Caco-2 (cell line): ENCODE measurements around the gene KIRREL3. TPM values are rescaled to one million over a fixed set of nuclear protein-coding genes. Genes with fewer than 3 reads are reported as not detected.

Source experiments
- BruUV-seq: library from RNA; stranded (reverse); fragments of 400-500 nt; replicated peaks from 2 replicates; lab custom pipeline; 2021; lab: Mats Ljungman, UMichigan
- CTCF ChIA-PET: fragments of 300-600 bp; sonication (Branson Sonifier 250); formaldehyde crosslinking; loops from one replicate; lab custom pipeline; 2022; ENCODE audit warnings: antibody characterized with exemption; lab: Charles Lee
- POLR2A ChIA-PET: fragments of 300-600 bp; sonication (Branson Sonifier 250); formaldehyde crosslinking; loops from one replicate; lab custom pipeline; 2022; ENCODE audit warnings: antibody characterized with exemption; lab: Charles Lee
- DNase-seq, 2 experiments: peaks; one replicate each; pipeline versions ENCODE4 v3.0.0 to v3.0.0-alpha.2; 2020 to 2022
- H3K27me3 ChIP-seq: replicated peaks from 2 replicates; pipeline ENCODE4 v1.6.0; 2011; ENCODE audit warnings: low read length; ENCODE audit not compliant: control insufficient read depth, insufficient read depth
- H3K36me3 ChIP-seq: 2 replicates; pipeline ENCODE4 v1.5.1; 2011; ENCODE audit warnings: low read length; ENCODE audit not compliant: control insufficient read depth, insufficient read depth
- H3K4me1 ChIP-seq: fragments of 250-450 bp; sonication (Bioruptor Pico); 2 replicates; pipeline ENCODE4 v1.5.1; 2020; ENCODE audit warnings: mild to moderate bottlenecking
- H3K4me3 ChIP-seq: 2 replicates; pipeline ENCODE4 v1.5.1; 2011; ENCODE audit warnings: low read depth, mild to moderate bottlenecking, control low read depth, low read length
- H3K9me3 ChIP-seq: fragments of 250-450 bp; sonication (Bioruptor Pico); 2 replicates; pipeline ENCODE4 v1.5.1; 2020; ENCODE audit warnings: mild to moderate bottlenecking, moderate library complexity
- H3K27ac Mint-ChIP-seq: one replicate; pipeline ENCODE4 v1.8.0; 2022; ENCODE audit warnings: mixed read lengths; ENCODE audit not compliant: unreplicated experiment
- H3K27me3 Mint-ChIP-seq: one replicate; pipeline ENCODE4 v1.8.0; 2022; ENCODE audit warnings: mixed read lengths; ENCODE audit not compliant: insufficient read depth, unreplicated experiment
- H3K36me3 Mint-ChIP-seq: one replicate; pipeline ENCODE4 v1.8.0; 2022; ENCODE audit warnings: mild to moderate bottlenecking, mixed read lengths; ENCODE audit not compliant: insufficient read depth, unreplicated experiment
- H3K4me1 Mint-ChIP-seq: one replicate; pipeline ENCODE4 v1.8.0; 2022; ENCODE audit warnings: low read depth, mixed read lengths; ENCODE audit not compliant: unreplicated experiment
- H3K4me3 Mint-ChIP-seq: one replicate; pipeline ENCODE4 v1.8.0; 2022; ENCODE audit warnings: mild to moderate bottlenecking, moderate library complexity, mixed read lengths; ENCODE audit not compliant: unreplicated experiment
- H3K9me3 Mint-ChIP-seq: one replicate; pipeline ENCODE4 v1.8.0; 2022; ENCODE audit warnings: mixed read lengths; ENCODE audit not compliant: unreplicated experiment
- intact Hi-C: fragments of 100-400 bp; cut with micrococcal nuclease; formaldehyde crosslinking; loops from one replicate; pipeline ENCODE4 v1.10.0; 2022; ENCODE audit not compliant: unreplicated experiment
- total RNA-seq: library from RNA; stranded (reverse); gene quantifications from 2 replicates; pipeline ENCODE4 v1.2.3, GENCODE V29; 2022
- TF ChIP-seq, protein P1 (sequence below), 2 experiments: fragments of 200-600 bp in 1 of 2; IDR thresholded peaks; 1 replicate in 1 of 2; 2 replicates in 1 of 2; pipeline versions ENCODE4 v1.5.1 to v1.8.0; 2011 to 2022; ENCODE audit warnings: antibody characterized with exemption in 1 of 2, control low read depth in 1 of 2, inconsistent platforms in 1 of 2, low read depth in 1 of 2, low read length in 1 of 2, mild to moderate bottlenecking in 1 of 2, moderate library complexity in 1 of 2; ENCODE audit not compliant: insufficient read depth in 1 of 2, severe bottlenecking in 1 of 2, unreplicated experiment in 1 of 2

The KIRREL3 gene
- total RNA-seq, 1 experiment from 2014 or later, result not detected

DNA sequence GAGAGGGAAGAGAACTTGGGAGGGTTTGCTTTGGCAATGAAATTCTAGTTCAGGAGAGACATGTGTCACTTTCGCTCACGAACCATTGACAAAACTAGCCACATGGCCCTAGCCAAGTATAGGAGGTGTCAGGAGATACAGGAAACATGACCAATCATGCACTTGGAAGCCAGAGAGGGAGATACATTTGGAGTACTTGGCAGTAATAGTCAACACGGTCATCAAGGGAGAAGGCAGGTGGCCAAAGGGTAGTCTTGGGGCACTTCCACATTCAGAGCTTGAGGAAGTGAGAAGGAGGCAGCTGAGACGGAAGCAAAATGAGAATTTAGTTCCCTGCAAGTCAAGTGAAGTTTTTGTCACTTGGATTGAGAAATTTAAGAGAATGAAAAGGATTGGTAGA is 26.4 kb upstream of the KIRREL3 start:
- Histone ChIP-seq H3K9me3 (0 out of 2 replicates have a peak, but pooled peaks cover 3% of the 10 kb centered on the region), H3K36me3 (no peaks in the 10 kb centered on the region), H3K27me3 (no peaks in the 10 kb centered on the region; the same call in 1 of the 2 replicates), H3K4me1 (no peaks in the 10 kb centered on the region), H3K4me3 (no peak overlapping the region)
- DNase-seq, result no peak
- no peak overlapping the region for H3K27ac Mint-ChIP-seq
- TF ChIP-seq, protein P1, sequence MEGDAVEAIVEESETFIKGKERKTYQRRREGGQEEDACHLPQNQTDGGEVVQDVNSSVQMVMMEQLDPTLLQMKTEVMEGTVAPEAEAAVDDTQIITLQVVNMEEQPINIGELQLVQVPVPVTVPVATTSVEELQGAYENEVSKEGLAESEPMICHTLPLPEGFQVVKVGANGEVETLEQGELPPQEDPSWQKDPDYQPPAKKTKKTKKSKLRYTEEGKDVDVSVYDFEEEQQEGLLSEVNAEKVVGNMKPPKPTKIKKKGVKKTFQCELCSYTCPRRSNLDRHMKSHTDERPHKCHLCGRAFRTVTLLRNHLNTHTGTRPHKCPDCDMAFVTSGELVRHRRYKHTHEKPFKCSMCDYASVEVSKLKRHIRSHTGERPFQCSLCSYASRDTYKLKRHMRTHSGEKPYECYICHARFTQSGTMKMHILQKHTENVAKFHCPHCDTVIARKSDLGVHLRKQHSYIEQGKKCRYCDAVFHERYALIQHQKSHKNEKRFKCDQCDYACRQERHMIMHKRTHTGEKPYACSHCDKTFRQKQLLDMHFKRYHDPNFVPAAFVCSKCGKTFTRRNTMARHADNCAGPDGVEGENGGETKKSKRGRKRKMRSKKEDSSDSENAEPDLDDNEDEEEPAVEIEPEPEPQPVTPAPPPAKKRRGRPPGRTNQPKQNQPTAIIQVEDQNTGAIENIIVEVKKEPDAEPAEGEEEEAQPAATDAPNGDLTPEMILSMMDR (IDR thresholded peaks at IDR 0.05; ENCODE audit: insufficient read depth in 1 of 2, low read depth in 1 of 2, low read length in 1 of 2, severe bottlenecking in 1 of 2, unreplicated experiment in 1 of 2), result no peak
- H3K4me1 Mint-ChIP-seq, result no peaks in the 10 kb centered on the region
- no peak overlapping the region for H3K4me3 Mint-ChIP-seq
- peaks cover 15% of the 10 kb centered on the region for H3K27me3 Mint-ChIP-seq
- intact Hi-C loops, result no loop called here
- ChIA-PET CTCF (no interaction called here), POLR2A (interaction anchor here (0.7 kb wide), 1 partner anchor 563 kb away, joined by 5 read pairs; no protein-coding TSS in a partner anchor)
- H3K9me3 Mint-ChIP-seq, result no peaks in the 10 kb centered on the region
- H3K36me3 Mint-ChIP-seq, result no peaks in the 10 kb centered on the region
- no TSS peak for BruUV-seq

DNA sequence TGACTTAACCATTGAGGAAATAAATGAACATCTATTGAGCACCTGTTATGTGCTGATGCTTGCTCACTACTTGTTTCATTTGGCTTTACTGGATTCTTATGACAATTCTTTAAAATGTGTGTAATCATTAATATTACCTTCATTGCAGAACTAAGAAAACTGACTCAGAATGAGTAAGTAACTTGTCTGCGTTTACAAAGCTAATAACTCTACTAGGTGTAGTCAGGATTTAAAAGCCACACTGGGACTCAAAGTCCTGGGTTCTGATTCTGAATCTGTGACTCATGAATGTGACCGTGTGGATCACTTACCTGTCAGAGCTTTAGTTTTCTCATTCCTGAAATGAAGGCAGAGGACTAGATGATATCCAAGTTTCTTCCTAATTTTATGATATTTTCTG is 23.4 kb upstream of the KIRREL3 start:
- 0 out of 2 replicates have a peak, but pooled peaks cover 3% of the 10 kb centered on the region for H3K9me3 ChIP-seq
- Mint-ChIP-seq H3K4me1 (no peaks in the 10 kb centered on the region), H3K4me3 (no peak overlapping the region), H3K36me3 (no peaks in the 10 kb centered on the region), H3K27me3 (peaks cover 17% of the 10 kb centered on the region), H3K27ac (no peak overlapping the region), H3K9me3 (no peaks in the 10 kb centered on the region)
- intact Hi-C loops, result no loop called here
- TF ChIP-seq, protein P1 (IDR thresholded peaks at IDR 0.05; ENCODE audit: insufficient read depth in 1 of 2, low read depth in 1 of 2, low read length in 1 of 2, severe bottlenecking in 1 of 2, unreplicated experiment in 1 of 2), result no peak
- H3K4me3 ChIP-seq, result no peak overlapping the region
- ChIA-PET CTCF (no interaction called here), POLR2A (no interaction called here)
- no peaks in the 10 kb centered on the region for H3K36me3 ChIP-seq
- no TSS peak for BruUV-seq
- DNase-seq, result no peak
- no peaks in the 10 kb centered on the region for H3K4me1 ChIP-seq
- H3K27me3 ChIP-seq, result no peaks in the 10 kb centered on the region; the same call in 1 of the 2 replicates

DNA sequence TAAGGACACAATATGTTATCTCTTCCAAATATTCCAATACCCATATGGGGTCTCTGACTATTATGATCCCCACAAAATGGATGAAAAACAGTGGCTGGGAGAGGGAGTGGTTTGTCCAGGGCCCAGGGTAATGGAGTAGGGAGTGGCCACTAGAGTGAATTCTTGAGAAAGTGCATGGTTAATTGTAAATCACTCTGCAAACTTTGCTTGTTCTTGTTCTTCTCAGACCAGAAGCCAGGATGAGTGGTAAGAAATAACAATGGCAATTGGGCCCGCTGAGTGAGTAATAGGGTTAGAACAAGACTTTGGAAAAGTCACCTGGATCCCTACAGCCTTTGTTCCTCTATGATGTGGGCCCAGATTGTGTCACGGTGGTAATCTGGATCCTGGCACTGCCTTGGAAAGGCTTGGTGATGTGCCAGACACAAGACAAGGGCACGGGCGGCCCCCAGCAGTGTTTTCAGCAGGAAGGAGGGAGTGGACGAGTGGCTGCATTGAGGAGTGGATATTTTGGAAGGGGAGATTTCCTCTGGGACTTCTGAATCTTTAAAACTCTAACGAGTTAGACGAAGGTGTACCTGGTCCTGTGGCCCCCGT is 18.2 kb upstream of the KIRREL3 start:
- H3K27me3 Mint-ChIP-seq, result peaks cover 28% of the 10 kb centered on the region

More for the DNA sequence above, 18.2 kb upstream of the KIRREL3 start:
- H3K27me3 ChIP-seq, result no peaks in the 10 kb centered on the region
- Mint-ChIP-seq H3K9me3 (no peaks in the 10 kb centered on the region), H3K36me3 (no peaks in the 10 kb centered on the region), H3K4me3 (no peak overlapping the region), H3K4me1 (no peaks in the 10 kb centered on the region), H3K27ac (no peak overlapping the region)
- BruUV-seq, result no TSS peak
- intact Hi-C loops, result no loop called here
- ChIA-PET POLR2A (no interaction called here), CTCF (no interaction called here)
- TF ChIP-seq, protein P1 (IDR thresholded peaks at IDR 0.05; ENCODE audit: insufficient read depth in 1 of 2, low read depth in 1 of 2, low read length in 1 of 2, severe bottlenecking in 1 of 2, unreplicated experiment in 1 of 2), result no peak
- no peaks in the 10 kb centered on the region for H3K9me3 ChIP-seq
- no peak for DNase-seq
- H3K4me3 ChIP-seq, result no peak overlapping the region
- no peaks in the 10 kb centered on the region for H3K36me3 ChIP-seq
- no peaks in the 10 kb centered on the region for H3K4me1 ChIP-seq
